Measurements from ENCODE around the gene TAF7. TPM values are rescaled to one million over a fixed set of nuclear protein-coding genes. Genes with fewer than 3 reads are reported as not detected.

TAF7 gene
- total and polyA plus RNA-seq, 9 of the 15 experiments (the other 6 are each of a cell fraction or from before 2014, with no cell fraction given): 51.6 to 116 (median 73.3) TPM

GRCh38 chr5:141343242-141343952 lies 22.8 kb upstream of the TAF7 start, which contains the start of gene PCDHGA3:
PCDHGA3 (plus strand) TSS chr5:141343829; CDS start chr5:141344034, 205 bp downstream.
- H3K4me2 ChIP-seq (ENCODE audit: insufficient read depth, low read length): peak within 1 kb of the TSS; percentile 72
- CTCF ChIA-PET (ENCODE audit: low intra/inter-chr PET ratio): interaction anchor here (0.7 to 2.0 kb wide), 4 partner anchors 20 to 217 kb away, joined by 3 to 4 read pairs (median 4); no protein-coding TSS in a partner anchor
- in situ Hi-C loops (cut with MboI): no loop called here
- TF ChIP-seq RAD21 (CRISPR knock-in tag; conservative IDR thresholded peaks at IDR 0.05 in 1 of 2, IDR thresholded peaks at IDR 0.05 in 1 of 2) (peak; percentile 22 to 53; a peak in 3 of 4 replicates), L3MBTL2 (IDR thresholded peaks at IDR 0.05) (0 out of 2 replicates have a peak, but pooled peaks have one; percentile 10), ETV1 (tag; conservative IDR thresholded peaks at IDR 0.05; ENCODE audit: low read depth) (0 out of 2 replicates have a peak, but pooled peaks have one; percentile 11), YY1 (IDR thresholded peaks at IDR 0.05; ENCODE audit: borderline replicate concordance in 1 of 3, control insufficient read depth in 1 of 3, extremely low read depth in 1 of 3, insufficient read depth in 3 of 3, insufficient read length in 1 of 3, insufficient replicate concordance in 2 of 3, low read depth in 1 of 3, low read length in 2 of 3) (peak in 1 of 3 experiments; percentile 73), TEAD4 (IDR thresholded peaks at IDR 0.05; ENCODE audit: low read length) (0 out of 2 replicates have a peak, but pooled peaks have one; percentile 39), TEAD4 (CRISPR knock-in tag; IDR thresholded peaks at IDR 0.05; ENCODE audit: borderline replicate concordance) (no peak), ZNF224 (CRISPR knock-in tag; IDR thresholded peaks at IDR 0.05) (no peak), ZBTB2 (IDR thresholded peaks at IDR 0.05) (no peak), ZNF134 (CRISPR knock-in tag; conservative IDR thresholded peaks at IDR 0.05) (no peak), REST (IDR thresholded peaks at IDR 0.05; ENCODE audit: borderline replicate concordance) (0 out of 2 replicates have a peak, but pooled peaks have one; percentile 3), REST (CRISPR knock-in tag; IDR thresholded peaks at IDR 0.05; ENCODE audit: low read depth) (no peak)

More at GRCh38 chr5:141343242-141343952, 22.8 kb upstream of the TAF7 start, which contains the start of gene PCDHGA3:
- Histone ChIP-seq H3K4me1 (replicated peaks in 1 of 2; ENCODE audit: control insufficient read depth in 2 of 2, insufficient read depth in 2 of 2, low read length in 2 of 2) (peaks cover 0 to 9% of the 10 kb centered on the region in 2 experiments; a peak in 3 of 5 replicates), H3K4me3 (peak within 1 kb of the TSS; percentile 40), H2AFZ (ENCODE audit: low read depth, low read length) (peak within 1 kb of the TSS; percentile 89), H3K36me3 (ENCODE audit: control insufficient read depth, insufficient read depth, low read length) (no peaks in the 10 kb centered on the region), H3K27ac (ENCODE audit: extremely low read depth, low read depth, low read length) (no peak within 1 kb of the TSS), H3K27me3 (ENCODE audit: control insufficient read depth in 2 of 2, insufficient read depth in 2 of 2, low read length in 2 of 2) (peaks cover 10 to 26% of the 10 kb centered on the region in 2 experiments; a peak in 4 of 5 replicates), H3K9me3 (replicated peaks; ENCODE audit: control insufficient read depth, insufficient read depth, low read depth, low read length) (no peaks in the 10 kb centered on the region), H3K9ac (ENCODE audit: insufficient read depth in 1 of 2, low read depth in 2 of 2, low read length in 2 of 2) (peak within 1 kb of the TSS; percentile 37 to 39), H3K79me2 (ENCODE audit: control insufficient read depth, insufficient read depth, low read length) (no peaks in the 10 kb centered on the region), H4K20me1 (replicated peaks; ENCODE audit: control insufficient read depth, insufficient read depth, low read length) (no peaks in the 10 kb centered on the region), H3K9me1 (ENCODE audit: control insufficient read depth, insufficient read depth, low read length) (no peaks in the 10 kb centered on the region)
- no TSS peak for BruUV-seq (replicated peaks)
- peak; percentile 80 for ATAC-seq
- DNase-seq (ENCODE audit: extremely low read depth in 1 of 4, low spot score in 3 of 4): peak; percentile 48 to 67 (median 50)
- intact Hi-C loops (cut with micrococcal nuclease): loop anchor here (5.0 kb wide), 1 partner anchor 169 kb away; no protein-coding TSS in a partner anchor
- 5% methylated on average over 9 of the region's 9 CpGs for WGBS (ENCODE audit: insufficient coverage, low coverage, missing lambda C conversion rate)
- POLR2A ChIA-PET: interaction anchor here (1.1 kb wide), 1 partner anchor 221 kb away, joined by 4 read pairs; no protein-coding TSS in a partner anchor
- FAIRE-seq: peak; percentile 69
